GM12874 (cell line): ENCODE results near the gene PTBP1.

Experiments used
- TF ChIP-seq, protein P1 (sequence below): IDR thresholded peaks from 2 replicates; pipeline ENCODE4 v1.5.1; 2011; ENCODE audit warnings: low read depth, mild to moderate bottlenecking, control low read depth, low read length, moderate library complexity; ENCODE audit not compliant: insufficient read depth

The PTBP1 gene

DNA sequence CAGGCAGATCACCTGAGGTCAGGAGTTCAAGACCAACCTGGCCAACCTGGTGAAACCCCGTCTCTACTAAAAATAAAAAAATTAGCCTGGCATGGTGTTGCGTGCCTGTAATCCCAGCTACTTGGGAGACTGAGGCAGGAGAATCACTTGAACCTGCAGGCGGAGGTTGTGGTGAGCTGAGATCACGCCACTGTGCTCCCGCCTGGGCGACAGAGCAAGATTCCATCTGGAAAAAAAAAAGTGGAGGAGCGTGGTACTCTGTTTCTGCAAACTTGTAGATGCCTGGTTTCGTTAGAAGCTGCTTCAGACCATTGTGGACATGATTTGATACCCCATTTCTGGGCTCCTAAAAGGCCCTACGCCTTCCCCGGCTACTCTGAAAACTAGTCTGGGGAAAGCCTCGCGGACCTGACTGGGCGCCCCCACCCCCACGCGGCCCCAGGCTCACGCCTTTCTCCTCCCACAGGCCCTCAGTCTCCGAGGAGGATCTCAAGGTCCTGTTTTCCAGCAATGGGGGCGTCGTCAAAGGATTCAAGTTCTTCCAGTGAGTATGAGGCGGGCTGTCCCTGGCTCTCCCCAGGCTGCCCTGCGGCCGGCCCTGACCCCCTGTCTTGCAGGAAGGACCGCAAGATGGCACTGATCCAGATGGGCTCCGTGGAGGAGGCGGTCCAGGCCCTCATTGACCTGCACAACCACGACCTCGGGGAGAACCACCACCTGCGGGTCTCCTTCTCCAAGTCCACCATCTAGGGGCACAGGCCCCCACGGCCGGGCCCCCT is 13.0 kb downstream of the PTBP1 start:
- TF ChIP-seq, protein P1, sequence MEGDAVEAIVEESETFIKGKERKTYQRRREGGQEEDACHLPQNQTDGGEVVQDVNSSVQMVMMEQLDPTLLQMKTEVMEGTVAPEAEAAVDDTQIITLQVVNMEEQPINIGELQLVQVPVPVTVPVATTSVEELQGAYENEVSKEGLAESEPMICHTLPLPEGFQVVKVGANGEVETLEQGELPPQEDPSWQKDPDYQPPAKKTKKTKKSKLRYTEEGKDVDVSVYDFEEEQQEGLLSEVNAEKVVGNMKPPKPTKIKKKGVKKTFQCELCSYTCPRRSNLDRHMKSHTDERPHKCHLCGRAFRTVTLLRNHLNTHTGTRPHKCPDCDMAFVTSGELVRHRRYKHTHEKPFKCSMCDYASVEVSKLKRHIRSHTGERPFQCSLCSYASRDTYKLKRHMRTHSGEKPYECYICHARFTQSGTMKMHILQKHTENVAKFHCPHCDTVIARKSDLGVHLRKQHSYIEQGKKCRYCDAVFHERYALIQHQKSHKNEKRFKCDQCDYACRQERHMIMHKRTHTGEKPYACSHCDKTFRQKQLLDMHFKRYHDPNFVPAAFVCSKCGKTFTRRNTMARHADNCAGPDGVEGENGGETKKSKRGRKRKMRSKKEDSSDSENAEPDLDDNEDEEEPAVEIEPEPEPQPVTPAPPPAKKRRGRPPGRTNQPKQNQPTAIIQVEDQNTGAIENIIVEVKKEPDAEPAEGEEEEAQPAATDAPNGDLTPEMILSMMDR, result no peak

DNA sequence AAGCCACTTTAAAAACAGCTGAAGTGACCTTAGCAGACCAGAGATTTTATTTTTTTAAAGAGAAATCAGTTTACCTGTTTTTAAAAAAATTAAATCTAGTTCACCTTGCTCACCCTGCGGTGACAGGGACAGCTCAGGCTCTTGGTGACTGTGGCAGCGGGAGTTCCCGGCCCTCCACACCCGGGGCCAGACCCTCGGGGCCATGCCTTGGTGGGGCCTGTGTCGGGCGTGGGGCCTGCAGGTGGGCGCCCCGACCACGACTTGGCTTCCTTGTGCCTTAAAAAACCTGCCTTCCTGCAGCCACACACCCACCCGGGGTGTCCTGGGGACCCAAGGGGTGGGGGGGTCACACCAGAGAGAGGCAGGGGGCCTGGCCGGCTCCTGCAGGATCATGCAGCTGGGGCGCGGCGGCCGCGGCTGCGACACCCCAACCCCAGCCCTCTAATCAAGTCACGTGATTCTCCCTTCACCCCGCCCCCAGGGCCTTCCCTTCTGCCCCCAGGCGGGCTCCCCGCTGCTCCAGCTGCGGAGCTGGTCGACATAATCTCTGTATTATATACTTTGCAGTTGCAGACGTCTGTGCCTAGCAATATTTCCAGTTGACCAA is 13.7 kb downstream of the PTBP1 start:
- TF ChIP-seq, protein P1, result no peak

DNA sequence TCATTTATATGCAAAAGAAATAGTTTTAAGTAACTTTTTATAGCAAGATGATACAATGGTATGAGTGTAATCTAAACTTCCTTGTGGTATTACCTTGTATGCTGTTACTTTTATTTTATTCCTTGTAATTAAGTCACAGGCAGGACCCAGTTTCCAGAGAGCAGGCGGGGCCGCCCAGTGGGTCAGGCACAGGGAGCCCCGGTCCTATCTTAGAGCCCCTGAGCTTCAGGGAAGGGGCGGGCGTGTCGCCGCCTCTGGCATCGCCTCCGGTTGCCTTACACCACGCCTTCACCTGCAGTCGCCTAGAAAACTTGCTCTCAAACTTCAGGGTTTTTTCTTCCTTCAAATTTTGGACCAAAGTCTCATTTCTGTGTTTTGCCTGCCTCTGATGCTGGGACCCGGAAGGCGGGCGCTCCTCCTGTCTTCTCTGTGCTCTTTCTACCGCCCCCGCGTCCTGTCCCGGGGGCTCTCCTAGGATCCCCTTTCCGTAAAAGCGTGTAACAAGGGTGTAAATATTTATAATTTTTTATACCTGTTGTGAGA is 14.3 kb downstream of the PTBP1 start:
- TF ChIP-seq, protein P1, result no peak

DNA sequence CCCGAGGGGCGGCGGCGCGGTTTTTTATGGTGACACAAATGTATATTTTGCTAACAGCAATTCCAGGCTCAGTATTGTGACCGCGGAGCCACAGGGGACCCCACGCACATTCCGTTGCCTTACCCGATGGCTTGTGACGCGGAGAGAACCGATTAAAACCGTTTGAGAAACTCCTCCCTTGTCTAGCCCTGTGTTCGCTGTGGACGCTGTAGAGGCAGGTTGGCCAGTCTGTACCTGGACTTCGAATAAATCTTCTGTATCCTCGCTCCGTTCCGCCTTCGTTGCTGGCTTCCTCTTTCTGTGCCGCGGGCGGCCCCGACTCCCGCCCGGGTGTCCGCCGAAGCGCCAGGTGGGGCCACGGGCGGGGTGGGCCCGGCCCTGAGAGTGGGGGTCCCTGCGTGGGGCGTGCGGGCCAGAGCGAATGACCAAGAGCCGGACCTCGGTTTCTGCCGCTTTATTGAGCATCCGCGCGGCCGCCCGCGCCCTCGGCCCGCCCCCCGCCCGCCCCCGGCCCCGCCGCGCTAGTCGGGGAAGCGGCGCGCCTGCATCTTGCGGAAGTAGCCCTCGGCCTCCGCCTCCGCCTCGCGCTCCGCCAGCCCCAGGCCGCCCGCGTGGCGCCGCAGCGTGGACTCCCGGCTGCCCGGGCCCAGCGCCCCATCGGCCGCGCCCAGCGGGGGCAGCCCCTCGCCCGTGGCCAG is 14.9 kb downstream of the PTBP1 start:
- TF ChIP-seq, protein P1, result no peak

DNA sequence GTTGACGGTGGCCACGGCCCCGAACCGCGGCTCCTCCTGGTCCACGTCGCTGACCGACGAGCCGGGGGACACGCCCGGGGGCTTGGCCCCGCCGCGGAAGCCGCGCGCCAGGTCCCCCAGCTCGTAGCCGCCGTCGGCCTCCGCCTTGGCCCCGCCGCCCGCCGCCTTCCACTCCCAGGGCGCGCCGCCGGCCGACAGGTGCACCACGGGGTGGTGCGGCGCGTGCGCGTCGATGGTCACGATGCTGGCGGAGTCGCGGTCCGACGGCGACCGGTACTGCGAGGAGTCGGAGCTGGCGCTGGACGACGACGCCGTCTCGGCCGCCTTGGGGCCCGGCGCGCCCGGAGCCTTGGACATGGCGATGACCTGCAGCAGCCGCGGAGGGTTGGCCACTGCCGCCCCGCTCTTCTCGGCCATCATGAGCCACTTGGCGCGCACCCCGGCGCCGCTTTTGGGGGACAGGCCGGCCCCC is 15.5 kb downstream of the PTBP1 start:
- TF ChIP-seq, protein P1, result no peak

DNA sequence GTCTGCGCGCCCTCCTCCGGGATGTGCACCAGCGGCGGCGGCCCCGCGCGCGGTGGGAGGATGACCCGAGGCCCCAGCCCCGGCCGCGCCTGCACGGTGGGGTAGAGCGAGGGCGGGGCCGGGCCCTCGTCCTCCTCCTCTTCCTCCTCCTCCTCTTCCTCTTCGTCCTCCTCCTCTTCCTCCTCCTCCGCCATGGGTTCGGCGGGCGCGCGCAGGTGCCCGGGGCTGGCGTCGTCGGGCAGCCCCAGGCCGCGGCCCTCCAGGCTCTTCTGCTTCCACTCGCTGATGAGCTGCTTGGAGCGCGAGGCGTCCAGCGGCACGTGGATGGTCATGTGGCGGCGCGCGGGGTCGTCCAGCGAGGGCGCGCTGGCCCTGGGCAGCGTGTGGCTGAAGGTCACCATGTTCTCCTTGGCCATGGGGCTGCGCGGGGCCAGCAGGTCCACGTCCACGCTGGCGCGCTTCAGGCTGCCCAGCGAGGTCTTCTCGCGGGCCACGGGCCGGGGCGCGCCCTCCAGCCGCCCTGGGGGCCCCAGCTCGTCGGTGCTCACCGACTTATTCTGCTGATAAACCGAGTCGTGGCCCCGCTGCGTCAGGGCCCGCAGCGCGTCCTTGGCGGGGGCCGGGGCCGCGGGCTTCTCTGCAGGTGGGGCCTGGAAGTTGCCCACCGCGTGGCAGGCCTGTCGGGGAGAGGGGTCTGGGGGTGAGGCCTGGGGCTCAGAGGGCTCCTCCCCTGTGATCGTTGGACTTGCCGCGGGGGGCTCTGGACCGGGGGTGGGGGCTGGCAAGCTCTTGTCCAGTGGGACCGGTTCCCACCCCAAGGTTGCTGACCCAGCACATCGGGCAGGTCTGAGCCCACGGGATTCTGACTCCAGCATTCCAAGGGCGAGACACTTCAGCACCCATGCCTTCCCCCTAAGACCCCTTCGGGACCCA is 16.2 kb downstream of the PTBP1 start:
- TF ChIP-seq, protein P1, result no peak
